SK-N-SH treated with all-trans-retinoic acid at 6 μM for 48 hours (cell line): Measurements from ENCODE around the gene VWDE.

Experiments
- ATAC-seq: fragments of 200-7000 bp; cut with Tn5 transposase; 3 replicates; pipeline ENCODE4 v1.9.1; 2020; ENCODE audit warnings: mild to moderate bottlenecking, moderate library complexity
- CSDC2 ChIP-seq: fragments of 250-450 bp; sonication (Bioruptor Pico); IDR thresholded peaks from 2 replicates; pipeline ENCODE4 v1.5.0; 2020; ENCODE audit warnings: mild to moderate bottlenecking, moderate library complexity
- ESRRG ChIP-seq: fragments of 250-450 bp; sonication (Bioruptor Pico); IDR thresholded peaks from 2 replicates; pipeline ENCODE4 v1.6.1; 2021; ENCODE audit warnings: mild to moderate bottlenecking
- ISL1 ChIP-seq: fragments of 250-450 bp; sonication (Bioruptor Pico); IDR thresholded peaks from 2 replicates; pipeline ENCODE4 v2.1.2; 2022; ENCODE audit warnings: mild to moderate bottlenecking, moderate library complexity
- OSR1 ChIP-seq: fragments of 250-450 bp; sonication (Bioruptor Pico); IDR thresholded peaks from 2 replicates; pipeline ENCODE4 v1.8.0; 2022; ENCODE audit warnings: moderate library complexity, mild to moderate bottlenecking, inconsistent platforms
- PPARA ChIP-seq: fragments of 250-450 bp; sonication (Bioruptor Pico); IDR thresholded peaks from 2 replicates; pipeline ENCODE4 v1.5.0; 2020; ENCODE audit warnings: mild to moderate bottlenecking, borderline replicate concordance
- SNAI2 ChIP-seq: fragments of 250-450 bp; sonication (Bioruptor Pico); IDR thresholded peaks from 2 replicates; pipeline ENCODE4 v1.5.0; 2020; ENCODE audit warnings: mild to moderate bottlenecking, moderate library complexity
- TCF4 ChIP-seq: fragments of 250-450 bp; sonication (Bioruptor Pico); IDR thresholded peaks from 2 replicates; pipeline ENCODE4 v1.8.0; 2021; ENCODE audit warnings: mild to moderate bottlenecking, moderate library complexity, borderline replicate concordance
- TOX ChIP-seq: fragments of 250-450 bp; sonication (Bioruptor Pico); IDR thresholded peaks from 2 replicates; pipeline ENCODE4 v1.8.0; 2021; ENCODE audit warnings: mild to moderate bottlenecking, moderate library complexity, borderline replicate concordance
- ZC3H10 ChIP-seq: fragments of 250-450 bp; sonication (Bioruptor Pico); IDR thresholded peaks from 2 replicates; pipeline ENCODE4 v1.5.1; 2021; ENCODE audit warnings: mild to moderate bottlenecking, moderate library complexity
- ZFP3 ChIP-seq: fragments of 250-450 bp; sonication (Bioruptor Pico); IDR thresholded peaks from 2 replicates; pipeline ENCODE4 v1.5.0; 2020; ENCODE audit warnings: mild to moderate bottlenecking, moderate library complexity
- ZFP30 ChIP-seq: fragments of 450-650 bp; formaldehyde crosslinking; IDR thresholded peaks from 2 replicates; pipeline ENCODE4 v1.5.0; 2022; ENCODE audit warnings: mild to moderate bottlenecking, moderate library complexity
- ZNF565 ChIP-seq: fragments of 450-650 bp; formaldehyde crosslinking; conservative IDR thresholded peaks from 2 replicates; pipeline ENCODE4 v1.5.0; 2020; ENCODE audit warnings: low read depth, mild to moderate bottlenecking, moderate library complexity
- ZNF70 ChIP-seq: fragments of 450-650 bp; formaldehyde crosslinking; IDR thresholded peaks from 2 replicates; pipeline ENCODE4 v1.5.0; 2020; ENCODE audit warnings: mild to moderate bottlenecking, moderate library complexity
- ZNF8 ChIP-seq: fragments of 450-650 bp; formaldehyde crosslinking; IDR thresholded peaks from 2 replicates; pipeline ENCODE4 v1.5.0; 2020; ENCODE audit warnings: mild to moderate bottlenecking, moderate library complexity
- TF ChIP-seq, protein P1 (sequence below): fragments of 250-450 bp; sonication (Bioruptor Pico); IDR thresholded peaks from 2 replicates; pipeline ENCODE4 v1.5.1; 2021; ENCODE audit warnings: mild to moderate bottlenecking, moderate library complexity
- TF ChIP-seq, protein P2 (sequence below): fragments of 250-450 bp; sonication (Bioruptor Pico); IDR thresholded peaks from 2 replicates; pipeline ENCODE4 v1.8.0; 2020; ENCODE audit warnings: mild to moderate bottlenecking, moderate library complexity, borderline replicate concordance
- TF ChIP-seq, protein P3 (sequence below): fragments of 250-450 bp; sonication (Bioruptor Pico); IDR thresholded peaks from 2 replicates; pipeline ENCODE4 v1.8.0; 2021; ENCODE audit warnings: low read depth, mild to moderate bottlenecking, moderate library complexity, borderline replicate concordance
- TF ChIP-seq, protein P4 (sequence below): fragments of 250-450 bp; sonication (Bioruptor Pico); IDR thresholded peaks from 2 replicates; pipeline ENCODE4 v1.5.0; 2020; ENCODE audit warnings: mild to moderate bottlenecking, moderate library complexity
- TF ChIP-seq, protein P5 (sequence below): fragments of 250-450 bp; sonication (Bioruptor Pico); IDR thresholded peaks from 2 replicates; pipeline ENCODE4 v1.5.1; 2020; ENCODE audit warnings: low read depth, mild to moderate bottlenecking, moderate library complexity

Gene VWDE

DNA sequence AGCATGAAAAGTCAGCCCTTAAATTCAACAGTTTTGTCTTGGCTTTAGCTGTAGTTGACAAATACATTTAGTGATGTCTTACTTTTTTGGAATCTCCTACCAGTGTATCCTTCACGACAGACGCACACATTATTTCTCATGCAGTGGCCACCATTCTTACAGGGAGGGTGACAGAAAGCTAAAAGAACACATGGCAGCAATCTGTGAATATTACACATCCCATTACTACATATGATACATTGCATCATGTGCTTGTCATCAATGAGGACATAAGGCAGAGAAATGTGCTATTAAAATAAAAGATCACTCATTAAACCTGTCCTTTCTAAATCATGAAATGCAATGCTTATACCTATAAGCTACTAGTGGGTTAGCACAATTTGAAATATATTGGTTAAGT is 66.6 kb downstream of the VWDE start:
- TF ChIP-seq TCF4 (no peak), ZNF70 (no peak), ZNF8 (CRISPR knock-in tag) (no peak), PPARA (CRISPR knock-in tag) (no peak), CSDC2 (CRISPR knock-in tag) (no peak), ISL1 (no peak), ZFP30 (CRISPR knock-in tag) (no peak), SNAI2 (CRISPR knock-in tag) (no peak), ESRRG (no peak), OSR1 (CRISPR knock-in tag) (no peak), ZNF565 (no peak), TOX (no peak), ZC3H10 (no peak), ZFP3 (CRISPR knock-in tag) (no peak)
- TF ChIP-seq, protein P1, sequence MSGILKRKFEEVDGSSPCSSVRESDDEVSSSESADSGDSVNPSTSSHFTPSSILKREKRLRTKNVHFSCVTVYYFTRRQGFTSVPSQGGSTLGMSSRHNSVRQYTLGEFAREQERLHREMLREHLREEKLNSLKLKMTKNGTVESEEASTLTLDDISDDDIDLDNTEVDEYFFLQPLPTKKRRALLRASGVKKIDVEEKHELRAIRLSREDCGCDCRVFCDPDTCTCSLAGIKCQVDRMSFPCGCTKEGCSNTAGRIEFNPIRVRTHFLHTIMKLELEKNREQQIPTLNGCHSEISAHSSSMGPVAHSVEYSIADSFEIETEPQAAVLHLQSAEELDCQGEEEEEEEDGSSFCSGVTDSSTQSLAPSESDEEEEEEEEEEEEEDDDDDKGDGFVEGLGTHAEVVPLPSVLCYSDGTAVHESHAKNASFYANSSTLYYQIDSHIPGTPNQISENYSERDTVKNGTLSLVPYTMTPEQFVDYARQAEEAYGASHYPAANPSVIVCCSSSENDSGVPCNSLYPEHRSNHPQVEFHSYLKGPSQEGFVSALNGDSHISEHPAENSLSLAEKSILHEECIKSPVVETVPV (CRISPR knock-in tag) = no peak
- TF ChIP-seq, protein P2, sequence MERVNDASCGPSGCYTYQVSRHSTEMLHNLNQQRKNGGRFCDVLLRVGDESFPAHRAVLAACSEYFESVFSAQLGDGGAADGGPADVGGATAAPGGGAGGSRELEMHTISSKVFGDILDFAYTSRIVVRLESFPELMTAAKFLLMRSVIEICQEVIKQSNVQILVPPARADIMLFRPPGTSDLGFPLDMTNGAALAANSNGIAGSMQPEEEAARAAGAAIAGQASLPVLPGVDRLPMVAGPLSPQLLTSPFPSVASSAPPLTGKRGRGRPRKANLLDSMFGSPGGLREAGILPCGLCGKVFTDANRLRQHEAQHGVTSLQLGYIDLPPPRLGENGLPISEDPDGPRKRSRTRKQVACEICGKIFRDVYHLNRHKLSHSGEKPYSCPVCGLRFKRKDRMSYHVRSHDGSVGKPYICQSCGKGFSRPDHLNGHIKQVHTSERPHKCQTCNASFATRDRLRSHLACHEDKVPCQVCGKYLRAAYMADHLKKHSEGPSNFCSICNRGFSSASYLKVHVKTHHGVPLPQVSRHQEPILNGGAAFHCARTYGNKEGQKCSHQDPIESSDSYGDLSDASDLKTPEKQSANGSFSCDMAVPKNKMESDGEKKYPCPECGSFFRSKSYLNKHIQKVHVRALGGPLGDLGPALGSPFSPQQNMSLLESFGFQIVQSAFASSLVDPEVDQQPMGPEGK (CRISPR knock-in tag) = no peak
- TF ChIP-seq, protein P3, sequence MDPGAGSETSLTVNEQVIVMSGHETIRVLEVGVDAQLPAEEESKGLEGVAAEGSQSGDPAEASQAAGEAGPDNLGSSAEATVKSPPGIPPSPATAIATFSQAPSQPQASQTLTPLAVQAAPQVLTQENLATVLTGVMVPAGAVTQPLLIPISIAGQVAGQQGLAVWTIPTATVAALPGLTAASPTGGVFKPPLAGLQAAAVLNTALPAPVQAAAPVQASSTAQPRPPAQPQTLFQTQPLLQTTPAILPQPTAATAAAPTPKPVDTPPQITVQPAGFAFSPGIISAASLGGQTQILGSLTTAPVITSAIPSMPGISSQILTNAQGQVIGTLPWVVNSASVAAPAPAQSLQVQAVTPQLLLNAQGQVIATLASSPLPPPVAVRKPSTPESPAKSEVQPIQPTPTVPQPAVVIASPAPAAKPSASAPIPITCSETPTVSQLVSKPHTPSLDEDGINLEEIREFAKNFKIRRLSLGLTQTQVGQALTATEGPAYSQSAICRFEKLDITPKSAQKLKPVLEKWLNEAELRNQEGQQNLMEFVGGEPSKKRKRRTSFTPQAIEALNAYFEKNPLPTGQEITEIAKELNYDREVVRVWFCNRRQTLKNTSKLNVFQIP (CRISPR knock-in tag) = no peak
- TF ChIP-seq, protein P4, sequence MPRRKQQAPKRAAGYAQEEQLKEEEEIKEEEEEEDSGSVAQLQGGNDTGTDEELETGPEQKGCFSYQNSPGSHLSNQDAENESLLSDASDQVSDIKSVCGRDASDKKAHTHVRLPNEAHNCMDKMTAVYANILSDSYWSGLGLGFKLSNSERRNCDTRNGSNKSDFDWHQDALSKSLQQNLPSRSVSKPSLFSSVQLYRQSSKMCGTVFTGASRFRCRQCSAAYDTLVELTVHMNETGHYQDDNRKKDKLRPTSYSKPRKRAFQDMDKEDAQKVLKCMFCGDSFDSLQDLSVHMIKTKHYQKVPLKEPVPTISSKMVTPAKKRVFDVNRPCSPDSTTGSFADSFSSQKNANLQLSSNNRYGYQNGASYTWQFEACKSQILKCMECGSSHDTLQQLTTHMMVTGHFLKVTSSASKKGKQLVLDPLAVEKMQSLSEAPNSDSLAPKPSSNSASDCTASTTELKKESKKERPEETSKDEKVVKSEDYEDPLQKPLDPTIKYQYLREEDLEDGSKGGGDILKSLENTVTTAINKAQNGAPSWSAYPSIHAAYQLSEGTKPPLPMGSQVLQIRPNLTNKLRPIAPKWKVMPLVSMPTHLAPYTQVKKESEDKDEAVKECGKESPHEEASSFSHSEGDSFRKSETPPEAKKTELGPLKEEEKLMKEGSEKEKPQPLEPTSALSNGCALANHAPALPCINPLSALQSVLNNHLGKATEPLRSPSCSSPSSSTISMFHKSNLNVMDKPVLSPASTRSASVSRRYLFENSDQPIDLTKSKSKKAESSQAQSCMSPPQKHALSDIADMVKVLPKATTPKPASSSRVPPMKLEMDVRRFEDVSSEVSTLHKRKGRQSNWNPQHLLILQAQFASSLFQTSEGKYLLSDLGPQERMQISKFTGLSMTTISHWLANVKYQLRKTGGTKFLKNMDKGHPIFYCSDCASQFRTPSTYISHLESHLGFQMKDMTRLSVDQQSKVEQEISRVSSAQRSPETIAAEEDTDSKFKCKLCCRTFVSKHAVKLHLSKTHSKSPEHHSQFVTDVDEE (CRISPR knock-in tag) = no peak
- TF ChIP-seq, protein P5, sequence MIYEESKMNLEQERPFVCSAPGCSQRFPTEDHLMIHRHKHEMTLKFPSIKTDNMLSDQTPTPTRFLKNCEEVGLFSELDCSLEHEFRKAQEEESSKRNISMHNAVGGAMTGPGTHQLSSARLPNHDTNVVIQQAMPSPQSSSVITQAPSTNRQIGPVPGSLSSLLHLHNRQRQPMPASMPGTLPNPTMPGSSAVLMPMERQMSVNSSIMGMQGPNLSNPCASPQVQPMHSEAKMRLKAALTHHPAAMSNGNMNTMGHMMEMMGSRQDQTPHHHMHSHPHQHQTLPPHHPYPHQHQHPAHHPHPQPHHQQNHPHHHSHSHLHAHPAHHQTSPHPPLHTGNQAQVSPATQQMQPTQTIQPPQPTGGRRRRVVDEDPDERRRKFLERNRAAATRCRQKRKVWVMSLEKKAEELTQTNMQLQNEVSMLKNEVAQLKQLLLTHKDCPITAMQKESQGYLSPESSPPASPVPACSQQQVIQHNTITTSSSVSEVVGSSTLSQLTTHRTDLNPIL = no peak
- TF ChIP-seq, all 23 proteins: peak for 0
- no peak for ATAC-seq

DNA sequence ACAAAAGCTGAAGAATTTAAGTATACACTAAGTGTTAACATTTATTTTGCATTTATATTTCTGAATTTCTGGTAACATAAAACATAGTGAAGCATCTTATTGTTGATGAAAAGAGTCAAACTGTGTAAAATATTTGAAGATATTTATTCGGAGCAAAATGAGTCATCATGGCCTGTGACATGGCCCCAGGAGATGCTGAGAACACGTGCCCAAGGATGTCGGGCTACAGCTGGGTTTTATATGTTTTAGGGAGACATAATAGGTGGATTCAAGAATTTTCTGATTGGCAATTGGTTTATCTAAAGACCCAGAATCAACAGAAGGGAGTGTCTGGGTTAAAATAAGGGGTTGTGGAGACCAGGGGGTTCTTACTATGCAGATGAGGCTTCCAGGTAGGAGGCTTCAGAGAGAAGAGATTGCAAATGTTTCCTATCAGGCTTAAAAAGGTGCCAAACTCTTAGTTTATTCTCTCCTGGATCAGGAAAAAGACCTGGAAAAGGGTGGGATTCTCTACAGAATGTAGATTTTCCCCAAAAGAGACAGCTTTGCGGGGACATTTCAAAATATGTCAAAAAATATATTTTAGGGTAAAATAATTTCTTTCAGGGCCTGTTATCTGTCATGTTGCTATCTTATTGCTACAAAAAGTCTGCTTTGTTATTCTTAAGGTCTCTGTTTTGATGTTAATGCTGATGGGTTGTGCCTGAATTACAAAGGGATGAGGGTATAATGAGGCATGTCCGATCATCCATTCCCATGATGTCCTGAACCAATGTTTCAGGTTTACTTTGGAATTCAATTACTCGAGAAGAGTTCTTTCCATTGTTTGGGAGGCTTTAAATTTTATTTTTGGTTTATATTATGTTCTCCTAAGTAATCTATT is 74.5 kb downstream of the VWDE start:
- ATAC-seq = no peak
- TF ChIP-seq, protein P3 (CRISPR knock-in tag) = no peak
- TF ChIP-seq, protein P2 (CRISPR knock-in tag) = no peak
- no peak for TF ChIP-seq ZFP30 (CRISPR knock-in tag)
